Right lobe of liver (tissue), 4 donors: ENCODE measurements around the gene CDH4.

Experiments
- POLR2A ChIP-seq: fragments of 450-650 bp; IDR thresholded peaks from one replicate; pipeline ENCODE4 v1.6.1; 2017; ENCODE audit warnings: antibody characterized with exemption, mild to moderate bottlenecking
- TF ChIP-seq, protein P1 (sequence below), 4 donors: fragments of 200-600 bp in 3 of 4; fragments of 450-650 bp in 1 of 4; IDR thresholded peaks; one replicate each; pipeline versions ENCODE4 v1.5.1 to v1.8.0; 2016 to 2022; ENCODE audit warnings: antibody characterized with exemption in 4 of 4, mild to moderate bottlenecking in 2 of 4
- donor health status: DM: no; HTN: no; CAD: no.
- donor health status: DM: no; HTN: no; CAD: no.
- donor health status: DM: no; HTN: yes; CAD: no.

GRCh38 chr20:61663521-61664425 is 411.7 kb downstream of the CDH4 start:
- no peak for TF ChIP-seq POLR2A
- TF ChIP-seq, protein P1, sequence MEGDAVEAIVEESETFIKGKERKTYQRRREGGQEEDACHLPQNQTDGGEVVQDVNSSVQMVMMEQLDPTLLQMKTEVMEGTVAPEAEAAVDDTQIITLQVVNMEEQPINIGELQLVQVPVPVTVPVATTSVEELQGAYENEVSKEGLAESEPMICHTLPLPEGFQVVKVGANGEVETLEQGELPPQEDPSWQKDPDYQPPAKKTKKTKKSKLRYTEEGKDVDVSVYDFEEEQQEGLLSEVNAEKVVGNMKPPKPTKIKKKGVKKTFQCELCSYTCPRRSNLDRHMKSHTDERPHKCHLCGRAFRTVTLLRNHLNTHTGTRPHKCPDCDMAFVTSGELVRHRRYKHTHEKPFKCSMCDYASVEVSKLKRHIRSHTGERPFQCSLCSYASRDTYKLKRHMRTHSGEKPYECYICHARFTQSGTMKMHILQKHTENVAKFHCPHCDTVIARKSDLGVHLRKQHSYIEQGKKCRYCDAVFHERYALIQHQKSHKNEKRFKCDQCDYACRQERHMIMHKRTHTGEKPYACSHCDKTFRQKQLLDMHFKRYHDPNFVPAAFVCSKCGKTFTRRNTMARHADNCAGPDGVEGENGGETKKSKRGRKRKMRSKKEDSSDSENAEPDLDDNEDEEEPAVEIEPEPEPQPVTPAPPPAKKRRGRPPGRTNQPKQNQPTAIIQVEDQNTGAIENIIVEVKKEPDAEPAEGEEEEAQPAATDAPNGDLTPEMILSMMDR (IDR thresholded peaks at IDR 0.05) = no peak
